Neural progenitor cell (in vitro differentiated cells): ENCODE results near the gene RAB27A.

ENCODE experiments used
- CTCF ChIP-seq: fragments of 200-600 bp; sonication (generic); IDR thresholded peaks from 2 replicates; pipeline ENCODE4 v1.5.1; 2017; ENCODE audit warnings: antibody characterized with exemption, mild to moderate bottlenecking
- EZH2phosphoT487 ChIP-seq: fragments of 200-600 bp; sonication (generic); IDR thresholded peaks from 2 replicates; pipeline ENCODE4 v1.6.1; 2017; ENCODE audit warnings: antibody characterized with exemption

- TF ChIP-seq CTCF (no peak), EZH2phosphoT487 (no peak)
These were observed 31.7 kb downstream of the RAB27A start for GRCh38 chr15:55257938-55258337.
